ENCODE measurements around the gene C2orf69. TPM values are rescaled to one million over a fixed set of nuclear protein-coding genes. Genes with fewer than 3 reads are reported as not detected.

The C2orf69 gene
- total and polyA plus RNA-seq, 2 experiments from 2014 or later, result 33.4 to 39.2 TPM

GRCh38 chr2:199968126-199968525 is 57.0 kb downstream of the C2orf69 start:
- no peak overlapping the region for H3K27ac ChIP-seq (ENCODE audit: low read depth)
- H3K36me3 Mint-ChIP-seq (ENCODE audit: low read depth), result peaks cover 16% of the 10 kb centered on the region; the same call in 2 of the 3 replicates
- H3K36me3 ChIP-seq (ENCODE audit: insufficient read depth), result peaks cover 21% of the 10 kb centered on the region
- no peak overlapping the region for H3K4me3 ChIP-seq
- H3K79me2 ChIP-seq (replicated peaks; ENCODE audit: insufficient read depth), result no peaks in the 10 kb centered on the region
- H3K9me2 ChIP-seq (ENCODE audit: insufficient read depth), result no peaks in the 10 kb centered on the region
- no peaks in the 10 kb centered on the region for H3K27me3 ChIP-seq (ENCODE audit: insufficient read depth)
- H2AFZ ChIP-seq, result no peak overlapping the region
- H3K27me3 Mint-ChIP-seq (ENCODE audit: insufficient read depth, low read depth, poor library complexity), result peaks cover 3% of the 10 kb centered on the region
- DNase-seq (ENCODE audit: low spot score) (no peak), ATAC-seq (no peak)
- H3K4me2 ChIP-seq, result no peak overlapping the region
- no peak overlapping the region for H3K27ac Mint-ChIP-seq
- H3K4me1 Mint-ChIP-seq, result no peaks in the 10 kb centered on the region
- no peak overlapping the region for H3K4me3 Mint-ChIP-seq
- no peaks in the 10 kb centered on the region for H3F3A ChIP-seq (replicated peaks; ENCODE audit: low read depth)
- no peaks in the 10 kb centered on the region for H3K4me1 ChIP-seq (ENCODE audit: insufficient read depth)
- TF ChIP-seq, protein P1, sequence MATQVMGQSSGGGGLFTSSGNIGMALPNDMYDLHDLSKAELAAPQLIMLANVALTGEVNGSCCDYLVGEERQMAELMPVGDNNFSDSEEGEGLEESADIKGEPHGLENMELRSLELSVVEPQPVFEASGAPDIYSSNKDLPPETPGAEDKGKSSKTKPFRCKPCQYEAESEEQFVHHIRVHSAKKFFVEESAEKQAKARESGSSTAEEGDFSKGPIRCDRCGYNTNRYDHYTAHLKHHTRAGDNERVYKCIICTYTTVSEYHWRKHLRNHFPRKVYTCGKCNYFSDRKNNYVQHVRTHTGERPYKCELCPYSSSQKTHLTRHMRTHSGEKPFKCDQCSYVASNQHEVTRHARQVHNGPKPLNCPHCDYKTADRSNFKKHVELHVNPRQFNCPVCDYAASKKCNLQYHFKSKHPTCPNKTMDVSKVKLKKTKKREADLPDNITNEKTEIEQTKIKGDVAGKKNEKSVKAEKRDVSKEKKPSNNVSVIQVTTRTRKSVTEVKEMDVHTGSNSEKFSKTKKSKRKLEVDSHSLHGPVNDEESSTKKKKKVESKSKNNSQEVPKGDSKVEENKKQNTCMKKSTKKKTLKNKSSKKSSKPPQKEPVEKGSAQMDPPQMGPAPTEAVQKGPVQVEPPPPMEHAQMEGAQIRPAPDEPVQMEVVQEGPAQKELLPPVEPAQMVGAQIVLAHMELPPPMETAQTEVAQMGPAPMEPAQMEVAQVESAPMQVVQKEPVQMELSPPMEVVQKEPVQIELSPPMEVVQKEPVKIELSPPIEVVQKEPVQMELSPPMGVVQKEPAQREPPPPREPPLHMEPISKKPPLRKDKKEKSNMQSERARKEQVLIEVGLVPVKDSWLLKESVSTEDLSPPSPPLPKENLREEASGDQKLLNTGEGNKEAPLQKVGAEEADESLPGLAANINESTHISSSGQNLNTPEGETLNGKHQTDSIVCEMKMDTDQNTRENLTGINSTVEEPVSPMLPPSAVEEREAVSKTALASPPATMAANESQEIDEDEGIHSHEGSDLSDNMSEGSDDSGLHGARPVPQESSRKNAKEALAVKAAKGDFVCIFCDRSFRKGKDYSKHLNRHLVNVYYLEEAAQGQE (IDR thresholded peaks at IDR 0.05; ENCODE audit: unreplicated experiment), result no peak
- TF ChIP-seq EZH2phosphoT487 (IDR thresholded peaks at IDR 0.05; ENCODE audit: unreplicated experiment) (no peak), CTCF (conservative IDR thresholded peaks at IDR 0.05; ENCODE audit: low read depth in 2 of 2) (no peak), EZH2 (IDR thresholded peaks at IDR 0.05; ENCODE audit: low read depth, unreplicated experiment) (no peak), STAT1 (IDR thresholded peaks at IDR 0.05; ENCODE audit: unreplicated experiment) (no peak), CREB1 (CRISPR knock-in tag; IDR thresholded peaks at IDR 0.05; ENCODE audit: low read depth) (no peak), JUNB (IDR thresholded peaks at IDR 0.05; ENCODE audit: unreplicated experiment) (no peak), POLR2AphosphoS5 (IDR thresholded peaks at IDR 0.05; ENCODE audit: low read depth) (no peak), ZNF331 (CRISPR knock-in tag; IDR thresholded peaks at IDR 0.05; ENCODE audit: low read depth) (no peak), NANOG (IDR thresholded peaks at IDR 0.05; ENCODE audit: borderline replicate concordance) (no peak), ZNF114 (CRISPR knock-in tag; IDR thresholded peaks at IDR 0.05) (no peak), ZNF462 (CRISPR knock-in tag; IDR thresholded peaks at IDR 0.05) (no peak)
- TF ChIP-seq, protein P2, sequence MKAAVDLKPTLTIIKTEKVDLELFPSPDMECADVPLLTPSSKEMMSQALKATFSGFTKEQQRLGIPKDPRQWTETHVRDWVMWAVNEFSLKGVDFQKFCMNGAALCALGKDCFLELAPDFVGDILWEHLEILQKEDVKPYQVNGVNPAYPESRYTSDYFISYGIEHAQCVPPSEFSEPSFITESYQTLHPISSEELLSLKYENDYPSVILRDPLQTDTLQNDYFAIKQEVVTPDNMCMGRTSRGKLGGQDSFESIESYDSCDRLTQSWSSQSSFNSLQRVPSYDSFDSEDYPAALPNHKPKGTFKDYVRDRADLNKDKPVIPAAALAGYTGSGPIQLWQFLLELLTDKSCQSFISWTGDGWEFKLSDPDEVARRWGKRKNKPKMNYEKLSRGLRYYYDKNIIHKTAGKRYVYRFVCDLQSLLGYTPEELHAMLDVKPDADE (IDR thresholded peaks at IDR 0.05), result no peak
- no peaks in the 10 kb centered on the region for H3K9me3 Mint-ChIP-seq
- no peaks in the 10 kb centered on the region for H4K20me1 ChIP-seq (replicated peaks; ENCODE audit: insufficient read depth)

Measured in GM23338 (cell line).